ENCODE results near the gene RCC1.
"Not testable (repeated sequence)": the region's sequence is repeated elsewhere in the genome, so short reads cannot be mapped to it uniquely, and the experiment has no call there.

Gene RCC1

DNA sequence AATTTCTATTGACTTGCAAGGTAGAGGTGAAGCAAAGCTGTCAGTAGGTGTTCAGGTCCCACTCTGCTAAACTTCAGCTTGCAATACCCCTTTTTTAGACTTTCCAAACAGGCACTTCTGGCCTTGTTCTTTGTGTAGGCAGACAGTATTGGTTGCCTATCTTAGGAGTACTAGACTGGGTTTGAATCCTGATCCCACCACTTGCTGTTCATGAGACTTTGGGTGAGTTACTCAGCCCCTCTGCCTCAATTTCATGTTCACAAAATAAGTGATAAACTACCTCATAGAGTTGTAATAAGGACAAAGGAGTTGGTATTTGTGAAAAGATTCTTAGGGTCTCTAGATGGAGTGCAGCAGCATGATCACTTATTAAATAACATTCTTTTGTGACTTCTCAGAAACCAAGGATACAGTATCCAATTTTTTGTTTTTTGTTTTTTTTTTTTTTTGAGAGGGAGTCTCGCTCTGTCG, 5.2 kb downstream of the RCC1 start:
- H4K8ac ChIP-seq (ENCODE audit: low read depth, low read length): no peak overlapping the region
- H4K91ac ChIP-seq (ENCODE audit: low read depth, low read length): no peak overlapping the region
- H3K18ac ChIP-seq (ENCODE audit: low read length): no peak overlapping the region
- peaks cover 41 to 45% of the 10 kb centered on the region in 2 experiments for H3K36me3 ChIP-seq (ENCODE audit: control insufficient read depth in 1 of 2, insufficient read depth in 2 of 2, low read length in 2 of 2)
- H3K9ac ChIP-seq (ENCODE audit: low read length): no peak overlapping the region
- H3K4me3 ChIP-seq (ENCODE audit: low read depth, low read length): no peak overlapping the region
- H4K12ac ChIP-seq (ENCODE audit: low read depth, low read length): no peak overlapping the region
- no peaks in the 10 kb centered on the region for H3K27me3 ChIP-seq (ENCODE audit: insufficient read depth, low read length)
- H3K79me2 ChIP-seq (ENCODE audit: control insufficient read depth, insufficient read depth, low read length, poor library complexity): peaks cover 16% of the 10 kb centered on the region
- H3K79me1 ChIP-seq (ENCODE audit: low read length): peaks cover 23% of the 10 kb centered on the region
- H2AK5ac ChIP-seq (ENCODE audit: low read length): no peak overlapping the region
- no peak overlapping the region for H3K4ac ChIP-seq (ENCODE audit: low read depth, low read length)
- no peak overlapping the region for H2BK12ac ChIP-seq (ENCODE audit: low read length)
- no CpG with 5 or more reads among the region's 2 CpGs for WGBS (ENCODE audit: extremely low coverage, insufficient coverage, insufficient read length)
- H3K4me2 ChIP-seq (ENCODE audit: low read length): no peak overlapping the region
- H3K14ac ChIP-seq (ENCODE audit: low read length): no peak overlapping the region
- H2BK120ac ChIP-seq (ENCODE audit: insufficient read depth, low read length, poor library complexity): no peak overlapping the region
- no peak overlapping the region for H3K23ac ChIP-seq (ENCODE audit: low read length)
- peaks cover 0 to 6% of the 10 kb centered on the region in 2 experiments for H3K4me1 ChIP-seq (ENCODE audit: control insufficient read depth in 1 of 2, insufficient read depth in 2 of 2, low read length in 2 of 2)
- peak overlapping the region; percentile 92 for H3K27ac ChIP-seq (ENCODE audit: low read depth, low read length)
- peak in 1 of 2 donors; percentile 17 for DNase-seq
- no peak overlapping the region for H2BK5ac ChIP-seq (ENCODE audit: low read depth, low read length, poor library complexity)
- H2AFZ ChIP-seq (ENCODE audit: insufficient read depth, low read length, poor library complexity): no peak overlapping the region
- H3K9me3 ChIP-seq (ENCODE audit: insufficient read depth, low read depth, low read length): no peaks in the 10 kb centered on the region

DNA sequence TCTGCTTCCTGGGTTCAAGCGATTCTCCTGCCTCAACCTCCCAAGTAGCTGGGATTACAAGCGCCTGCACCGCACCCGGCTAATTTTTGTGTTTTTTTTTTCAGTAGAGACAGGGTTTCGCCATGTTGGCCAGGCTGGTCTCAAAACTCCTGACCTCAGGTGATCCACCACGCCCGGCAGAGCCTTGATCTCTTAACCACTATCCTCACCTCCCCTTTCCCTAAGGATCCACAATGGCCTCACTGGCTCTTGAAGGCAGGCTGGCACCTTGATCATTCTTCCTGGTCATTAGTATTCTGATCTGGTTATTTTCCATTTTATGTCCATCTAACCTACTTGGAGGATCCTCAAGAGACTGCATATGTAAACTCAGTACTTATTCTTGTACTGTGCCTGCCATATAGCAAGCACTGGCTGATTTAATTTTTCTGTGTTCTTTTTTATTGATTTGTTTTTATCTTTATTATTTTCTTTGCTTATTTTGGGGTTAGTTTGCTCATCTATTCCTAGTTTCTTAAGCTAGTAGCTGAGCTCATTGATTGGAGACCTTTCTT, 6.3 kb downstream of the RCC1 start:
- H3K4ac ChIP-seq (ENCODE audit: low read depth, low read length): no peak overlapping the region
- H2BK5ac ChIP-seq (ENCODE audit: low read depth, low read length, poor library complexity): no peak overlapping the region
- H3K79me2 ChIP-seq (ENCODE audit: control insufficient read depth, insufficient read depth, low read length, poor library complexity): peaks cover 6% of the 10 kb centered on the region
- H3K4me2 ChIP-seq (ENCODE audit: low read length): no peak overlapping the region
- no peaks in the 10 kb centered on the region for H3K27me3 ChIP-seq (ENCODE audit: insufficient read depth, low read length)
- H2BK12ac ChIP-seq (ENCODE audit: low read length): no peak overlapping the region
- no peak overlapping the region for H3K14ac ChIP-seq (ENCODE audit: low read length)
- no peak overlapping the region for H2BK120ac ChIP-seq (ENCODE audit: insufficient read depth, low read length, poor library complexity)
- peaks cover 33 to 45% of the 10 kb centered on the region in 2 experiments for H3K36me3 ChIP-seq (ENCODE audit: control insufficient read depth in 1 of 2, insufficient read depth in 2 of 2, low read length in 2 of 2)
- H4K8ac ChIP-seq (ENCODE audit: low read depth, low read length): no peak overlapping the region
- H2AFZ ChIP-seq (ENCODE audit: insufficient read depth, low read length, poor library complexity): no peak overlapping the region
- no peaks in the 10 kb centered on the region for H3K9me3 ChIP-seq (ENCODE audit: insufficient read depth, low read depth, low read length)
- H3K9ac ChIP-seq (ENCODE audit: low read length): no peak overlapping the region
- no CpG with 5 or more reads among the region's 7 CpGs for WGBS (ENCODE audit: extremely low coverage, insufficient coverage, insufficient read length)
- no peak overlapping the region for H3K27ac ChIP-seq (ENCODE audit: low read depth, low read length)
- H2AK5ac ChIP-seq (ENCODE audit: low read length): no peak overlapping the region
- no peak overlapping the region for H4K12ac ChIP-seq (ENCODE audit: low read depth, low read length)
- no peak overlapping the region for H3K23ac ChIP-seq (ENCODE audit: low read length)
- no peak overlapping the region for H3K18ac ChIP-seq (ENCODE audit: low read length)
- H4K91ac ChIP-seq (ENCODE audit: low read depth, low read length): no peak overlapping the region
- DNase-seq: peak in 1 of 2 donors; percentile 34
- H3K79me1 ChIP-seq (ENCODE audit: low read length): peaks cover 14% of the 10 kb centered on the region
- peaks cover 0 to 6% of the 10 kb centered on the region in 2 experiments for H3K4me1 ChIP-seq (ENCODE audit: control insufficient read depth in 1 of 2, insufficient read depth in 2 of 2, low read length in 2 of 2)
- no peak overlapping the region for H3K4me3 ChIP-seq (ENCODE audit: low read depth, low read length)

DNA sequence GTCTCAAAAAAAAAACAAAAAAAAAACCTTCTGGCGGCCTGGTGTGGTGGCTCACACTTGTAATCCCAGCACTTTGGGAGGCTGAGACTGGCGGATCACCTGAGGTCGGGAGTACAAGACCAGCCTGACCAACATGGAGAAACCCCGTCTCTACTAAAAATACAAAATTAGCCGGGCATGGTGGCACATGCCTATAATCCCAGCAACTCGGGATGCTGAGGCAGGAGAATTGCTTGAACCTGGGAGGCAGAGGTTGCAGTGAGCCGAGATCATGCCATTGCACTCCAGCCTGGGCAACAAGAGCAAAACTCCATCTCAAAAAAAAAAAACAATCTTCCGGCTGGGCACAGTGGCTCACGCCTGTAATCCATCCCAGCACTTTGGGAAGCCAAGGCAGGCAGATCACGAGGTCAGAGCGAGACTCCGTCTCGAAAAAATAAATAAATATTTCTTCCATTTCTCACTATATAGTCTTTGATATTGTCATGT, 8.6 kb downstream of the RCC1 start:
- not testable (repeated sequence) for H4K91ac ChIP-seq (ENCODE audit: low read depth, low read length); H3K4ac ChIP-seq (ENCODE audit: low read depth, low read length); H4K8ac ChIP-seq (ENCODE audit: low read depth, low read length); H3K27me3 ChIP-seq (ENCODE audit: insufficient read depth, low read length); H2AK5ac ChIP-seq (ENCODE audit: low read length); H3K14ac ChIP-seq (ENCODE audit: low read length); H3K18ac ChIP-seq (ENCODE audit: low read length); H3K23ac ChIP-seq (ENCODE audit: low read length); H3K79me2 ChIP-seq (ENCODE audit: control insufficient read depth, insufficient read depth, low read length, poor library complexity); H4K12ac ChIP-seq (ENCODE audit: low read depth, low read length); H3K4me1 ChIP-seq (ENCODE audit: control insufficient read depth in 1 of 2, insufficient read depth in 2 of 2, low read length in 2 of 2); H3K4me2 ChIP-seq (ENCODE audit: low read length); DNase-seq; H3K9me3 ChIP-seq (ENCODE audit: insufficient read depth, low read depth, low read length); H2AFZ ChIP-seq (ENCODE audit: insufficient read depth, low read length, poor library complexity); H2BK12ac ChIP-seq (ENCODE audit: low read length); H2BK120ac ChIP-seq (ENCODE audit: insufficient read depth, low read length, poor library complexity); H3K9ac ChIP-seq (ENCODE audit: low read length); H3K4me3 ChIP-seq (ENCODE audit: low read depth, low read length); H2BK5ac ChIP-seq (ENCODE audit: low read depth, low read length, poor library complexity); H3K27ac ChIP-seq (ENCODE audit: low read depth, low read length)
- H3K36me3 ChIP-seq (ENCODE audit: control insufficient read depth in 1 of 2, insufficient read depth in 2 of 2, low read length in 2 of 2): peaks cover 17 to 27% of the 10 kb centered on the region in 2 experiments
- WGBS (ENCODE audit: extremely low coverage, insufficient coverage, insufficient read length): no CpG with 5 or more reads among the region's 13 CpGs
- H3K79me1 ChIP-seq (ENCODE audit: low read length): peaks cover 22% of the 10 kb centered on the region

DNA sequence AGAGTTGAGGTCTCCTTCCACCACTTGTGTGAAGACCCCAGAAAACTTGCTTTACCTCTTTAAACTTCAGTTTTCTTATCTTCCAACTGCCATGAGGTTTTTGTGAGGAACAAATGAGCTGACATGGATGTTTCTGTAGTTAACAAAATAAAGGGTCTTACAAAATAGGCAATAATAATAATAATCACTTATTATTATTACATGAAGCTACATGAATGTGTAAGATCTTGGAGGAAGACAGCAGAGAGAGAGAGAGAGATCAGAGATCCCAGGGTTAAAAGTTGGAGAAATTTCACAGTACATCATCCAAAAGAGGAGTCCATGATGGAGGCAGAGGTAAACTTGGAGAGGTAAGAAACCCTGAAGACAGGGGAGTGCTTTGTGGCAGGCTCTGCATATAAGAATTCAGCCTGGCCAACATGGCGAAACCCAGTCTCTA, 10.7 kb downstream of the RCC1 start:
- no peak overlapping the region for H2BK5ac ChIP-seq (ENCODE audit: low read depth, low read length, poor library complexity)
- peaks cover 18 to 22% of the 10 kb centered on the region in 2 experiments for H3K4me1 ChIP-seq (ENCODE audit: control insufficient read depth in 1 of 2, insufficient read depth in 2 of 2, low read length in 2 of 2)
- WGBS (ENCODE audit: extremely low coverage, insufficient coverage, insufficient read length): no CpG with 5 or more reads among the region's 1 CpG
- no peak overlapping the region for H4K12ac ChIP-seq (ENCODE audit: low read depth, low read length)
- no peak overlapping the region for H3K23ac ChIP-seq (ENCODE audit: low read length)
- H3K4ac ChIP-seq (ENCODE audit: low read depth, low read length): no peak overlapping the region
- H3K36me3 ChIP-seq (ENCODE audit: control insufficient read depth in 1 of 2, insufficient read depth in 2 of 2, low read length in 2 of 2): peaks cover 9 to 11% of the 10 kb centered on the region in 2 experiments
- H3K27me3 ChIP-seq (ENCODE audit: insufficient read depth, low read length): no peaks in the 10 kb centered on the region
- no peak overlapping the region for H3K4me2 ChIP-seq (ENCODE audit: low read length)
- no peak overlapping the region for H4K91ac ChIP-seq (ENCODE audit: low read depth, low read length)
- H3K79me2 ChIP-seq (ENCODE audit: control insufficient read depth, insufficient read depth, low read length, poor library complexity): peaks cover 19% of the 10 kb centered on the region
- no peak overlapping the region for H3K9ac ChIP-seq (ENCODE audit: low read length)
- no peak overlapping the region for H2BK120ac ChIP-seq (ENCODE audit: insufficient read depth, low read length, poor library complexity)
- no peak overlapping the region for H4K8ac ChIP-seq (ENCODE audit: low read depth, low read length)
- no peaks in the 10 kb centered on the region for H3K9me3 ChIP-seq (ENCODE audit: insufficient read depth, low read depth, low read length)
- no peak overlapping the region for H3K14ac ChIP-seq (ENCODE audit: low read length)
- no peak overlapping the region for H2AFZ ChIP-seq (ENCODE audit: insufficient read depth, low read length, poor library complexity)
- no peak overlapping the region for H3K27ac ChIP-seq (ENCODE audit: low read depth, low read length)
- no peak overlapping the region for H3K18ac ChIP-seq (ENCODE audit: low read length)
- H2BK12ac ChIP-seq (ENCODE audit: low read length): no peak overlapping the region
- DNase-seq: peak in 1 of 2 donors; percentile 21
- no peak overlapping the region for H2AK5ac ChIP-seq (ENCODE audit: low read length)
- peaks cover 33% of the 10 kb centered on the region for H3K79me1 ChIP-seq (ENCODE audit: low read length)
- no peak overlapping the region for H3K4me3 ChIP-seq (ENCODE audit: low read depth, low read length)

All from trophoblast cell (in vitro differentiated cells and primary cell).